Measurements from ENCODE around the gene SLC2A2.

Gene SLC2A2

GRCh38 chr3:171039674-171040073, 13.2 kb upstream of the SLC2A2 start:
- peak; percentile 56 for DNase-seq (ENCODE audit: low read depth)
- TF ChIP-seq CTCF (conservative IDR thresholded peaks at IDR 0.05; ENCODE audit: low read depth, low read length): no peak
- H3K4me3 ChIP-seq (ENCODE audit: low read depth, low read length): no peak overlapping the region

GRCh38 chr3:171038342-171038741, 11.8 kb upstream of the SLC2A2 start:
- TF ChIP-seq CTCF (conservative IDR thresholded peaks at IDR 0.05; ENCODE audit: low read depth, low read length): no peak
- peak; percentile 58 for DNase-seq (ENCODE audit: low read depth)
- H3K4me3 ChIP-seq (ENCODE audit: low read depth, low read length): no peak overlapping the region

- TF ChIP-seq CTCF (conservative IDR thresholded peaks at IDR 0.05; ENCODE audit: low read depth, low read length): no peak
- DNase-seq (ENCODE audit: low read depth): peak; percentile 87
- H3K4me3 ChIP-seq (ENCODE audit: low read depth, low read length): peak overlapping the region; percentile 51
Observed at GRCh38 chr3:171028779-171029232, 2.3 kb upstream of the SLC2A2 start.

- H3K4me3 ChIP-seq (ENCODE audit: low read depth, low read length): peak overlapping the region; percentile 51
- DNase-seq (ENCODE audit: low read depth): peak; percentile 92
- no peak for TF ChIP-seq CTCF (conservative IDR thresholded peaks at IDR 0.05; ENCODE audit: low read depth, low read length)
Observed at GRCh38 chr3:171028025-171028778, 1.7 kb upstream of the SLC2A2 start.

- DNase-seq (ENCODE audit: low read depth): no peak
- no peak for TF ChIP-seq CTCF (conservative IDR thresholded peaks at IDR 0.05; ENCODE audit: low read depth, low read length)
Observed at GRCh38 chr3:171023566-171023965, 3.0 kb downstream of the SLC2A2 start.

GRCh38 chr3:171021377-171021776, 5.1 kb downstream of the SLC2A2 start:
- no peak overlapping the region for H3K4me3 ChIP-seq (ENCODE audit: low read depth, low read length)
- TF ChIP-seq CTCF (conservative IDR thresholded peaks at IDR 0.05; ENCODE audit: low read depth, low read length): no peak
- DNase-seq (ENCODE audit: low read depth): no peak

More at GRCh38 chr3:171023566-171023965, 3.0 kb downstream of the SLC2A2 start:
- H3K4me3 ChIP-seq (ENCODE audit: low read depth, low read length): no peak overlapping the region

Measured in choroid plexus epithelial cell (primary cell).